ENCODE data around the gene BCDIN3D. TPM values are rescaled to one million over a fixed set of nuclear protein-coding genes. Genes with fewer than 3 reads are reported as not detected.

BCDIN3D gene
- total and polyA plus RNA-seq, 2 of the 8 experiments (the other 6 are each of a cell fraction or from before 2014, with no cell fraction given): 1.6 to 2.4 TPM

- TF ChIP-seq, protein P1, sequence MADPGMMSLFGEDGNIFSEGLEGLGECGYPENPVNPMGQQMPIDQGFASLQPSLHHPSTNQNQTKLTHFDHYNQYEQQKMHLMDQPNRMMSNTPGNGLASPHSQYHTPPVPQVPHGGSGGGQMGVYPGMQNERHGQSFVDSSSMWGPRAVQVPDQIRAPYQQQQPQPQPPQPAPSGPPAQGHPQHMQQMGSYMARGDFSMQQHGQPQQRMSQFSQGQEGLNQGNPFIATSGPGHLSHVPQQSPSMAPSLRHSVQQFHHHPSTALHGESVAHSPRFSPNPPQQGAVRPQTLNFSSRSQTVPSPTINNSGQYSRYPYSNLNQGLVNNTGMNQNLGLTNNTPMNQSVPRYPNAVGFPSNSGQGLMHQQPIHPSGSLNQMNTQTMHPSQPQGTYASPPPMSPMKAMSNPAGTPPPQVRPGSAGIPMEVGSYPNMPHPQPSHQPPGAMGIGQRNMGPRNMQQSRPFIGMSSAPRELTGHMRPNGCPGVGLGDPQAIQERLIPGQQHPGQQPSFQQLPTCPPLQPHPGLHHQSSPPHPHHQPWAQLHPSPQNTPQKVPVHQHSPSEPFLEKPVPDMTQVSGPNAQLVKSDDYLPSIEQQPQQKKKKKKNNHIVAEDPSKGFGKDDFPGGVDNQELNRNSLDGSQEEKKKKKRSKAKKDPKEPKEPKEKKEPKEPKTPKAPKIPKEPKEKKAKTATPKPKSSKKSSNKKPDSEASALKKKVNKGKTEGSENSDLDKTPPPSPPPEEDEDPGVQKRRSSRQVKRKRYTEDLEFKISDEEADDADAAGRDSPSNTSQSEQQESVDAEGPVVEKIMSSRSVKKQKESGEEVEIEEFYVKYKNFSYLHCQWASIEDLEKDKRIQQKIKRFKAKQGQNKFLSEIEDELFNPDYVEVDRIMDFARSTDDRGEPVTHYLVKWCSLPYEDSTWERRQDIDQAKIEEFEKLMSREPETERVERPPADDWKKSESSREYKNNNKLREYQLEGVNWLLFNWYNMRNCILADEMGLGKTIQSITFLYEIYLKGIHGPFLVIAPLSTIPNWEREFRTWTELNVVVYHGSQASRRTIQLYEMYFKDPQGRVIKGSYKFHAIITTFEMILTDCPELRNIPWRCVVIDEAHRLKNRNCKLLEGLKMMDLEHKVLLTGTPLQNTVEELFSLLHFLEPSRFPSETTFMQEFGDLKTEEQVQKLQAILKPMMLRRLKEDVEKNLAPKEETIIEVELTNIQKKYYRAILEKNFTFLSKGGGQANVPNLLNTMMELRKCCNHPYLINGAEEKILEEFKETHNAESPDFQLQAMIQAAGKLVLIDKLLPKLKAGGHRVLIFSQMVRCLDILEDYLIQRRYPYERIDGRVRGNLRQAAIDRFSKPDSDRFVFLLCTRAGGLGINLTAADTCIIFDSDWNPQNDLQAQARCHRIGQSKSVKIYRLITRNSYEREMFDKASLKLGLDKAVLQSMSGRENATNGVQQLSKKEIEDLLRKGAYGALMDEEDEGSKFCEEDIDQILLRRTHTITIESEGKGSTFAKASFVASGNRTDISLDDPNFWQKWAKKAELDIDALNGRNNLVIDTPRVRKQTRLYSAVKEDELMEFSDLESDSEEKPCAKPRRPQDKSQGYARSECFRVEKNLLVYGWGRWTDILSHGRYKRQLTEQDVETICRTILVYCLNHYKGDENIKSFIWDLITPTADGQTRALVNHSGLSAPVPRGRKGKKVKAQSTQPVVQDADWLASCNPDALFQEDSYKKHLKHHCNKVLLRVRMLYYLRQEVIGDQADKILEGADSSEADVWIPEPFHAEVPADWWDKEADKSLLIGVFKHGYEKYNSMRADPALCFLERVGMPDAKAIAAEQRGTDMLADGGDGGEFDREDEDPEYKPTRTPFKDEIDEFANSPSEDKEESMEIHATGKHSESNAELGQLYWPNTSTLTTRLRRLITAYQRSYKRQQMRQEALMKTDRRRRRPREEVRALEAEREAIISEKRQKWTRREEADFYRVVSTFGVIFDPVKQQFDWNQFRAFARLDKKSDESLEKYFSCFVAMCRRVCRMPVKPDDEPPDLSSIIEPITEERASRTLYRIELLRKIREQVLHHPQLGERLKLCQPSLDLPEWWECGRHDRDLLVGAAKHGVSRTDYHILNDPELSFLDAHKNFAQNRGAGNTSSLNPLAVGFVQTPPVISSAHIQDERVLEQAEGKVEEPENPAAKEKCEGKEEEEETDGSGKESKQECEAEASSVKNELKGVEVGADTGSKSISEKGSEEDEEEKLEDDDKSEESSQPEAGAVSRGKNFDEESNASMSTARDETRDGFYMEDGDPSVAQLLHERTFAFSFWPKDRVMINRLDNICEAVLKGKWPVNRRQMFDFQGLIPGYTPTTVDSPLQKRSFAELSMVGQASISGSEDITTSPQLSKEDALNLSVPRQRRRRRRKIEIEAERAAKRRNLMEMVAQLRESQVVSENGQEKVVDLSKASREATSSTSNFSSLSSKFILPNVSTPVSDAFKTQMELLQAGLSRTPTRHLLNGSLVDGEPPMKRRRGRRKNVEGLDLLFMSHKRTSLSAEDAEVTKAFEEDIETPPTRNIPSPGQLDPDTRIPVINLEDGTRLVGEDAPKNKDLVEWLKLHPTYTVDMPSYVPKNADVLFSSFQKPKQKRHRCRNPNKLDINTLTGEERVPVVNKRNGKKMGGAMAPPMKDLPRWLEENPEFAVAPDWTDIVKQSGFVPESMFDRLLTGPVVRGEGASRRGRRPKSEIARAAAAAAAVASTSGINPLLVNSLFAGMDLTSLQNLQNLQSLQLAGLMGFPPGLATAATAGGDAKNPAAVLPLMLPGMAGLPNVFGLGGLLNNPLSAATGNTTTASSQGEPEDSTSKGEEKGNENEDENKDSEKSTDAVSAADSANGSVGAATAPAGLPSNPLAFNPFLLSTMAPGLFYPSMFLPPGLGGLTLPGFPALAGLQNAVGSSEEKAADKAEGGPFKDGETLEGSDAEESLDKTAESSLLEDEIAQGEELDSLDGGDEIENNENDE (IDR thresholded peaks at IDR 0.05; ENCODE audit: insufficient replicate concordance, low read length): no peak
These were observed 30.5 kb upstream of the BCDIN3D start (continued) for GRCh38 chr12:49873361-49873934.

Measured in H1 (cell line).